ENCODE data around the gene ST7. TPM values are rescaled to one million over a fixed set of nuclear protein-coding genes. Genes with fewer than 3 reads are reported as not detected.

The ST7 gene
- total and polyA plus RNA-seq, 2 experiments from 2014 or later: 9.9 to 18.3 TPM

GRCh38 chr7:117124591-117125220 lies 171.4 kb downstream of the ST7 start (continued):
- TF ChIP-seq ZNF462 (CRISPR knock-in tag; IDR thresholded peaks at IDR 0.05) (no peak), CTCF (conservative IDR thresholded peaks at IDR 0.05; ENCODE audit: low read depth in 2 of 2) (no peak), STAT1 (IDR thresholded peaks at IDR 0.05; ENCODE audit: unreplicated experiment) (no peak)

GRCh38 chr7:117126676-117127075 lies 173.4 kb downstream of the ST7 start:
- Histone ChIP-seq H3K79me2 (replicated peaks; ENCODE audit: insufficient read depth) (no peaks in the 10 kb centered on the region), H3K27ac (ENCODE audit: low read depth) (0 out of 2 replicates have a peak overlapping the region, but pooled peaks have one; percentile 17), H3K36me3 (ENCODE audit: insufficient read depth) (no peaks in the 10 kb centered on the region), H4K20me1 (replicated peaks; ENCODE audit: insufficient read depth) (no peaks in the 10 kb centered on the region), H3F3A (replicated peaks; ENCODE audit: low read depth) (no peaks in the 10 kb centered on the region), H3K4me1 (ENCODE audit: insufficient read depth) (peaks cover 20% of the 10 kb centered on the region), H3K4me3 (no peak overlapping the region), H3K27me3 (ENCODE audit: insufficient read depth) (no peaks in the 10 kb centered on the region), H2AFZ (no peak overlapping the region), H3K4me2 (peak overlapping the region; percentile 50), H3K9me2 (ENCODE audit: insufficient read depth) (no peaks in the 10 kb centered on the region)
- no peak overlapping the region for H3K4me3 Mint-ChIP-seq
- H3K4me1 Mint-ChIP-seq: peaks cover 25% of the 10 kb centered on the region
- no peaks in the 10 kb centered on the region for H3K9me3 Mint-ChIP-seq
- ATAC-seq (no peak), DNase-seq (ENCODE audit: low spot score) (no peak)
- no peaks in the 10 kb centered on the region for H3K36me3 Mint-ChIP-seq (ENCODE audit: low read depth)
- H3K27ac Mint-ChIP-seq: peak overlapping the region; percentile 12; the same call in 1 of the 2 replicates
- H3K27me3 Mint-ChIP-seq (ENCODE audit: insufficient read depth, low read depth, poor library complexity): no peaks in the 10 kb centered on the region
- TF ChIP-seq EZH2phosphoT487 (IDR thresholded peaks at IDR 0.05; ENCODE audit: unreplicated experiment): no peak
- no peak for TF ChIP-seq EZH2 (IDR thresholded peaks at IDR 0.05; ENCODE audit: low read depth, unreplicated experiment)
- TF ChIP-seq ETS1 (IDR thresholded peaks at IDR 0.05): no peak
- no peak for TF ChIP-seq ZNF331 (CRISPR knock-in tag; IDR thresholded peaks at IDR 0.05; ENCODE audit: low read depth)
- TF ChIP-seq POLR2AphosphoS5 (IDR thresholded peaks at IDR 0.05; ENCODE audit: low read depth): no peak
- no peak for TF ChIP-seq REST (IDR thresholded peaks at IDR 0.05; ENCODE audit: unreplicated experiment)
